IMR-90 (cell line): ENCODE results near the gene ATP8B4.

Experiments used
- BHLHE40 ChIP-seq: fragments of 150-350 bp; IDR thresholded peaks from 2 replicates; pipeline ENCODE4 v1.6.1; 2016; ENCODE audit warnings: mild to moderate bottlenecking, low read depth, low read length
- CEBPB ChIP-seq: IDR thresholded peaks from 2 replicates; pipeline ENCODE4 v1.6.1; 2012; ENCODE audit warnings: low read depth, low read length, improper control_type of control experiment
- CHD1 ChIP-seq: IDR thresholded peaks from 2 replicates; pipeline ENCODE4 v1.6.1; 2012; ENCODE audit warnings: low read depth, low read length, improper control_type of control experiment
- CTCF ChIP-seq: conservative IDR thresholded peaks from 2 replicates; pipeline ENCODE4 v1.5.1; 2012; ENCODE audit warnings: mild to moderate bottlenecking, low read depth, low read length, improper control_type of control experiment
- MAZ ChIP-seq: IDR thresholded peaks from 2 replicates; pipeline ENCODE4 v1.6.1; 2012; ENCODE audit warnings: low read depth, mild to moderate bottlenecking, low read length, improper control_type of control experiment, moderate library complexity, borderline replicate concordance
- MXI1 ChIP-seq: IDR thresholded peaks from 2 replicates; pipeline ENCODE4 v1.6.1; 2012; ENCODE audit warnings: low read depth, mild to moderate bottlenecking, low read length, moderate library complexity, borderline replicate concordance
- NFE2L2 ChIP-seq: fragments of 150-350 bp; IDR thresholded peaks from 2 replicates; pipeline ENCODE4 v1.6.1; 2016; ENCODE audit warnings: low read depth, mild to moderate bottlenecking, low read length
- POLR2A ChIP-seq: IDR thresholded peaks from 2 replicates; pipeline ENCODE4 v1.6.1; 2012; ENCODE audit warnings: mild to moderate bottlenecking, low read depth, low read length
- RAD21 ChIP-seq: IDR thresholded peaks from 2 replicates; pipeline ENCODE4 v1.6.1; 2012; ENCODE audit warnings: low read length, improper control_type of control experiment
- RCOR1 ChIP-seq: IDR thresholded peaks from 2 replicates; pipeline ENCODE4 v1.6.1; 2012; ENCODE audit warnings: mild to moderate bottlenecking, low read length, improper control_type of control experiment; ENCODE audit not compliant: insufficient replicate concordance
- SMC3 ChIP-seq: fragments of 150-350 bp; IDR thresholded peaks from 2 replicates; pipeline ENCODE4 v1.6.1; 2016; ENCODE audit warnings: low read depth, mild to moderate bottlenecking, antibody characterized with exemption, low read length, moderate library complexity
- USF2 ChIP-seq: fragments of 150-350 bp; IDR thresholded peaks from 2 replicates; pipeline ENCODE4 v1.6.1; 2017; ENCODE audit warnings: mild to moderate bottlenecking, antibody characterized with exemption, low read length, low read depth

- TF ChIP-seq MAZ (no peak), NFE2L2 (no peak), CTCF (no peak), POLR2A (no peak), RAD21 (no peak), USF2 (no peak), SMC3 (no peak), RCOR1 (no peak), CEBPB (no peak), BHLHE40 (no peak), CHD1 (no peak), MXI1 (no peak)
Observed at GRCh38 chr15:49901321-49901720, 217.7 kb downstream of the ATP8B4 start.
